Lung (tissue), 12 donors: Measurements from ENCODE around the gene COPG2. TPM values are rescaled to one million over a fixed set of nuclear protein-coding genes. Genes with fewer than 3 reads are reported as not detected.
A peak's percentile ranks its signal among the peaks of the same experiment; 100 is the strongest.
"Not testable (repeated sequence)": the region's sequence is repeated elsewhere in the genome, so short reads cannot be mapped to it uniquely, and the experiment has no call there.

Experiments used
- ATAC-seq: fragments of 200-7000 bp; cut with Tn5 transposase; one replicate; pipeline ENCODE4 v1.9.1; 2020; ENCODE audit warnings: moderate number of reproducible peaks; ENCODE audit not compliant: insufficient read depth, low FRiP score
- DNase-seq, 3 donors: peaks; one replicate each; pipeline ENCODE4 v3.0.0-alpha.2; 2013 to 2017
- H3K27ac ChIP-seq, 2 donors: one replicate each; pipeline ENCODE4 v1.5.1; 2013; ENCODE audit warnings: mild to moderate bottlenecking in 2 of 2, moderate library complexity in 2 of 2, control low read depth in 1 of 2, inconsistent platforms in 1 of 2, low read depth in 1 of 2, low read length in 1 of 2
- H3K27me3 ChIP-seq, 3 donors: one replicate each; pipeline ENCODE4 v1.5.1; 2013; ENCODE audit warnings: low read length in 2 of 3; ENCODE audit not compliant: control insufficient read depth in 3 of 3, insufficient read depth in 3 of 3
- H3K36me3 ChIP-seq, 4 donors: one replicate each; pipeline ENCODE4 v1.5.1; 2013; ENCODE audit warnings: low read length in 4 of 4, mild to moderate bottlenecking in 1 of 4, moderate library complexity in 1 of 4; ENCODE audit not compliant: control insufficient read depth in 4 of 4, insufficient read depth in 4 of 4
- H3K4me1 ChIP-seq, 5 donors: one replicate each; pipeline ENCODE4 v1.5.1; 2013; ENCODE audit warnings: low read length in 5 of 5, mild to moderate bottlenecking in 2 of 5, moderate library complexity in 1 of 5; ENCODE audit not compliant: control insufficient read depth in 5 of 5, insufficient read depth in 5 of 5
- H3K4me3 ChIP-seq: one replicate; pipeline ENCODE4 v1.5.1; 2013; ENCODE audit warnings: mild to moderate bottlenecking, control low read depth, moderate library complexity
- H3K9ac ChIP-seq, 2 donors: one replicate each; pipeline ENCODE4 v1.5.1; 2013; ENCODE audit warnings: low read length in 2 of 2, control low read depth in 1 of 2; ENCODE audit not compliant: insufficient read depth in 1 of 2
- H3K9me3 ChIP-seq, 4 donors: one replicate each; pipeline ENCODE4 v1.5.1; 2013; ENCODE audit warnings: low read length in 3 of 4, mild to moderate bottlenecking in 1 of 4, moderate library complexity in 1 of 4; ENCODE audit not compliant: control insufficient read depth in 4 of 4, insufficient read depth in 3 of 4
- WGBS, 2 donors: extraction: QIAGEN DNeasy Blood & Tissue Kit; methylation state at CpG; one replicate each; pipeline ENCODE4 v1.1.7; 2013; 5-methylcytosine and 5-hydroxymethylcytosine counted together
- polyA plus RNA-seq, 2 donors: library from polyadenylated mRNA; stranded (reverse); fragments of 200-250 nt; gene quantifications; one replicate each; pipeline ENCODE4 v1.2.1, GENCODE V29; 2013
- total RNA-seq, 2 donors: library from RNA; depleted of rRNA in 1 of 2; stranded (reverse); fragments of >200 nt in 1 of 2; gene quantifications; one replicate each; pipeline ENCODE4 v1.2.1, GENCODE V29; 2014 to 2021
- TF ChIP-seq, protein P1 (sequence below): IDR thresholded peaks from 2 replicates; pipeline ENCODE4 v1.5.1; 2012; ENCODE audit warnings: mild to moderate bottlenecking; ENCODE audit errors: control extremely low read depth, extremely low read depth
- donor health status: control.
- donor health status: control.
- donor health status: Bipolar disorder and iron deficiency.
- donor health status: healthy.
- donor health status: DM: yes; HTN: yes; CAD: no.

Gene COPG2
- total and polyA plus RNA-seq, 4 donors: 8.9 to 29.3 (median 16.8) TPM

DNA sequence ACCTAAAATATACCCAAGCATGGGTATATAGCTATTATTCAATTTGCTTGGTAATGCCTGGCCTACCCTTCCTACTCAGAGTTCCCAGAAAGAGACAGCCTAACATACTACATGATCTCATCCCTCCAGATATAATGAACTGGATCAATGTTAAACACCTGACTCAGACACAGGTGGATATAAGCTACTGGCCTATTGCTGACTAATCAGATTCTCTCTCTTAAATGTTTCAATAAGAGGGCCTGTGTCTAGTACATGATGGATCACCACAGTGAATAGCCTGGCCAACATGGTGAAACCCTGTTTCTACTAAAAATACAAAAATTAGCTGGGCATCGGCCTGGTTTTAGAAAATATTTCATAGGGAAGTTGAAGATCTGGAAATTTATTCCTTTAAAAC is 54.1 kb downstream of the COPG2 start:
- H3K9me3 ChIP-seq: peaks cover 0 to 4% (median 0%) of the 10 kb centered on the region in 4 donors
- DNase-seq (no peak), ATAC-seq (no peak)
- H3K27ac ChIP-seq: no peak overlapping the region
- TF ChIP-seq, protein P1, sequence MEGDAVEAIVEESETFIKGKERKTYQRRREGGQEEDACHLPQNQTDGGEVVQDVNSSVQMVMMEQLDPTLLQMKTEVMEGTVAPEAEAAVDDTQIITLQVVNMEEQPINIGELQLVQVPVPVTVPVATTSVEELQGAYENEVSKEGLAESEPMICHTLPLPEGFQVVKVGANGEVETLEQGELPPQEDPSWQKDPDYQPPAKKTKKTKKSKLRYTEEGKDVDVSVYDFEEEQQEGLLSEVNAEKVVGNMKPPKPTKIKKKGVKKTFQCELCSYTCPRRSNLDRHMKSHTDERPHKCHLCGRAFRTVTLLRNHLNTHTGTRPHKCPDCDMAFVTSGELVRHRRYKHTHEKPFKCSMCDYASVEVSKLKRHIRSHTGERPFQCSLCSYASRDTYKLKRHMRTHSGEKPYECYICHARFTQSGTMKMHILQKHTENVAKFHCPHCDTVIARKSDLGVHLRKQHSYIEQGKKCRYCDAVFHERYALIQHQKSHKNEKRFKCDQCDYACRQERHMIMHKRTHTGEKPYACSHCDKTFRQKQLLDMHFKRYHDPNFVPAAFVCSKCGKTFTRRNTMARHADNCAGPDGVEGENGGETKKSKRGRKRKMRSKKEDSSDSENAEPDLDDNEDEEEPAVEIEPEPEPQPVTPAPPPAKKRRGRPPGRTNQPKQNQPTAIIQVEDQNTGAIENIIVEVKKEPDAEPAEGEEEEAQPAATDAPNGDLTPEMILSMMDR: no peak
- H3K36me3 ChIP-seq: peaks cover 3 to 11% (median 6%) of the 10 kb centered on the region in 4 donors
- H3K9ac ChIP-seq: no peak overlapping the region
- no peaks in the 10 kb centered on the region for H3K4me1 ChIP-seq
- WGBS, 2 donors: 100% methylated on average over 1 of the region's 1 CpG
- H3K27me3 ChIP-seq: no peaks in the 10 kb centered on the region
- H3K4me3 ChIP-seq: no peak overlapping the region

- Histone ChIP-seq H3K36me3 (peaks cover 8 to 23% (median 18%) of the 10 kb centered on the region in 4 donors), H3K9ac (no peak overlapping the region), H3K4me3 (no peak overlapping the region), H3K27ac (no peak overlapping the region), H3K27me3 (no peaks in the 10 kb centered on the region), H3K9me3 (peaks cover 0 to 2% (median 0%) of the 10 kb centered on the region in 4 donors), H3K4me1 (no peaks in the 10 kb centered on the region)
- 89 to 92% methylated on average over 4 of the region's 4 CpGs for WGBS, 2 donors
- ATAC-seq: no peak
- DNase-seq: no peak
- TF ChIP-seq, protein P1: no peak
These were observed 57.3 kb downstream of the COPG2 start for GRCh38 chr7:130611218-130611617.

- ATAC-seq: not testable (repeated sequence)
- 98% methylated on average over 2 of the region's 2 CpGs for WGBS, 2 donors
These were observed 61.5 kb downstream of the COPG2 start for GRCh38 chr7:130607066-130607465.

GRCh38 chr7:130606161-130606560 is 62.4 kb downstream of the COPG2 start:
- no peak overlapping the region for H3K4me3 ChIP-seq
- WGBS, 2 donors: 75 to 80% methylated on average over 1 of the region's 1 CpG
- TF ChIP-seq, protein P1: no peak
- H3K9ac ChIP-seq: no peak overlapping the region
- H3K27me3 ChIP-seq: no peaks in the 10 kb centered on the region
- peaks cover 0 to 2% (median 0%) of the 10 kb centered on the region in 4 donors for H3K9me3 ChIP-seq
- ATAC-seq (no peak), DNase-seq (no peak)
- no peaks in the 10 kb centered on the region for H3K4me1 ChIP-seq
- H3K36me3 ChIP-seq: peaks cover 8 to 21% (median 19%) of the 10 kb centered on the region in 4 donors
- H3K27ac ChIP-seq: no peak overlapping the region

More at GRCh38 chr7:130607066-130607465, 61.5 kb downstream of the COPG2 start:
- not testable (repeated sequence) for H3K9ac ChIP-seq, H3K9me3 ChIP-seq, H3K4me3 ChIP-seq, H3K27me3 ChIP-seq, H3K27ac ChIP-seq, H3K4me1 ChIP-seq
- DNase-seq: peak in 1 of 3 donors; percentile 10
- peaks cover 9 to 23% (median 20%) of the 10 kb centered on the region in 4 donors for H3K36me3 ChIP-seq
